ENCODE results near the gene GYG1. TPM values are rescaled to one million over a fixed set of nuclear protein-coding genes. Genes with fewer than 3 reads are reported as not detected.

GYG1 gene
- total RNA-seq, 1 experiment from 2014 or later, result 28.0 TPM

GRCh38 chr3:148948913-148949657 is 42.3 kb upstream of the GYG1 start:
- peaks cover 11% of the 10 kb centered on the region for H3K36me3 Mint-ChIP-seq (ENCODE audit: insufficient read depth, unreplicated experiment)
- BruUV-seq (replicated peaks), result no TSS peak
- intact Hi-C loops (cut with micrococcal nuclease; ENCODE audit: unreplicated experiment), result loop anchor here (1.0 kb wide), 1 partner anchor 569 kb away; no protein-coding TSS in a partner anchor
- H3K27me3 Mint-ChIP-seq (ENCODE audit: insufficient read depth, unreplicated experiment), result peaks cover 3% of the 10 kb centered on the region
- Histone ChIP-seq H3K9me3 (no peaks in the 10 kb centered on the region), H3K4me1 (no peaks in the 10 kb centered on the region), H3K4me3 (ENCODE audit: low read depth, low read length) (no peak overlapping the region), H3K36me3 (ENCODE audit: control insufficient read depth, insufficient read depth, low read length) (no peaks in the 10 kb centered on the region), H3K27me3 (replicated peaks; ENCODE audit: control insufficient read depth, insufficient read depth, low read length) (no peaks in the 10 kb centered on the region)
- H3K4me3 Mint-ChIP-seq (ENCODE audit: unreplicated experiment), result no peak overlapping the region
- DNase-seq, result no peak
- H3K9me3 Mint-ChIP-seq (ENCODE audit: unreplicated experiment), result no peaks in the 10 kb centered on the region
- ChIA-PET POLR2A (no interaction called here), CTCF (interaction anchor here (0.7 kb wide), 1 partner anchor 12 kb away, joined by 3 read pairs; no protein-coding TSS in a partner anchor)
- H3K27ac Mint-ChIP-seq (ENCODE audit: unreplicated experiment), result no peak overlapping the region
- no peak for TF ChIP-seq CTCF (IDR thresholded peaks at IDR 0.05; ENCODE audit: insufficient read depth in 1 of 2, low read depth in 1 of 2, low read length in 1 of 2, severe bottlenecking in 1 of 2, unreplicated experiment in 1 of 2)
- no peaks in the 10 kb centered on the region for H3K4me1 Mint-ChIP-seq (ENCODE audit: low read depth, unreplicated experiment)

GRCh38 chr3:148950806-148951205 is 40.5 kb upstream of the GYG1 start:
- no peak overlapping the region for H3K4me3 ChIP-seq (ENCODE audit: low read depth, low read length)
- BruUV-seq (replicated peaks), result no TSS peak
- no peaks in the 10 kb centered on the region for H3K4me1 Mint-ChIP-seq (ENCODE audit: low read depth, unreplicated experiment)
- peaks cover 2% of the 10 kb centered on the region for H3K27me3 Mint-ChIP-seq (ENCODE audit: insufficient read depth, unreplicated experiment)
- H3K9me3 ChIP-seq, result no peaks in the 10 kb centered on the region
- intact Hi-C loops (cut with micrococcal nuclease; ENCODE audit: unreplicated experiment), result loop anchor here (10.0 kb wide), 2 partner anchors 444 to 534 kb away; no protein-coding TSS in a partner anchor
- H3K4me1 ChIP-seq, result peaks cover 2% of the 10 kb centered on the region; the same call in 1 of the 2 replicates
- no peaks in the 10 kb centered on the region for H3K36me3 ChIP-seq (ENCODE audit: control insufficient read depth, insufficient read depth, low read length)
- no peak overlapping the region for H3K27ac Mint-ChIP-seq (ENCODE audit: unreplicated experiment)
- TF ChIP-seq CTCF (IDR thresholded peaks at IDR 0.05; ENCODE audit: insufficient read depth in 1 of 2, low read depth in 1 of 2, low read length in 1 of 2, severe bottlenecking in 1 of 2, unreplicated experiment in 1 of 2), result no peak
- no peaks in the 10 kb centered on the region for H3K27me3 ChIP-seq (replicated peaks; ENCODE audit: control insufficient read depth, insufficient read depth, low read length)
- CTCF ChIA-PET, result no interaction called here
- no peak overlapping the region for H3K4me3 Mint-ChIP-seq (ENCODE audit: unreplicated experiment)
- DNase-seq, result no peak
- POLR2A ChIA-PET, result interaction anchor here (0.6 kb wide), 1 partner anchor 90 kb away, joined by 3 read pairs; no protein-coding TSS in a partner anchor
- H3K9me3 Mint-ChIP-seq (ENCODE audit: unreplicated experiment), result no peaks in the 10 kb centered on the region
- H3K36me3 Mint-ChIP-seq (ENCODE audit: insufficient read depth, unreplicated experiment), result peaks cover 8% of the 10 kb centered on the region

- Histone ChIP-seq H3K36me3 (ENCODE audit: control insufficient read depth, insufficient read depth, low read length) (no peaks in the 10 kb centered on the region), H3K9me3 (no peaks in the 10 kb centered on the region), H3K4me1 (peaks cover 4% of the 10 kb centered on the region; the same call in 1 of the 2 replicates), H3K4me3 (ENCODE audit: low read depth, low read length) (no peak overlapping the region), H3K27me3 (replicated peaks; ENCODE audit: control insufficient read depth, insufficient read depth, low read length) (no peaks in the 10 kb centered on the region)
- POLR2A ChIA-PET, result interaction anchor here (0.6 kb wide), 1 partner anchor 91 kb away, joined by 3 read pairs; no protein-coding TSS in a partner anchor
- no peaks in the 10 kb centered on the region for H3K9me3 Mint-ChIP-seq (ENCODE audit: unreplicated experiment)
- no peak overlapping the region for H3K27ac Mint-ChIP-seq (ENCODE audit: unreplicated experiment)
- no peak for DNase-seq
- H3K36me3 Mint-ChIP-seq (ENCODE audit: insufficient read depth, unreplicated experiment), result peaks cover 5% of the 10 kb centered on the region
- no TSS peak for BruUV-seq (replicated peaks)
- CTCF ChIA-PET, result no interaction called here
- no peak overlapping the region for H3K4me3 Mint-ChIP-seq (ENCODE audit: unreplicated experiment)
- H3K27me3 Mint-ChIP-seq (ENCODE audit: insufficient read depth, unreplicated experiment), result no peaks in the 10 kb centered on the region
- no peaks in the 10 kb centered on the region for H3K4me1 Mint-ChIP-seq (ENCODE audit: low read depth, unreplicated experiment)
- TF ChIP-seq CTCF (IDR thresholded peaks at IDR 0.05; ENCODE audit: insufficient read depth in 1 of 2, low read depth in 1 of 2, low read length in 1 of 2, severe bottlenecking in 1 of 2, unreplicated experiment in 1 of 2), result no peak
- intact Hi-C loops (cut with micrococcal nuclease; ENCODE audit: unreplicated experiment), result loop anchor here (10.0 kb wide), 2 partner anchors 443 to 533 kb away; no protein-coding TSS in a partner anchor
Measured at GRCh38 chr3:148951599-148952361, 39.6 kb upstream of the GYG1 start.

Data from Caco-2 (cell line).